MM.1S (cell line): ENCODE results near the gene SCGB1A1.

Source experiments
- DNase-seq: peaks from one replicate; pipeline ENCODE4 v3.0.0-alpha.2; 2015
- H2AFZ ChIP-seq: fragments of 300-600 bp; sonication (generic); 2 replicates; pipeline ENCODE4 v1.6.0; 2016; ENCODE audit warnings: antibody characterized with exemption, low read length
- H3F3A ChIP-seq: fragments of 300-600 bp; sonication (generic); 2 replicates; pipeline ENCODE4 v1.6.1; 2016; ENCODE audit warnings: mild to moderate bottlenecking, antibody characterized with exemption, low read length, moderate library complexity, mixed read lengths; ENCODE audit not compliant: insufficient read depth
- H3K27ac ChIP-seq: fragments of 300-600 bp; sonication (generic); 2 replicates; pipeline ENCODE4 v1.5.1; 2016; ENCODE audit warnings: mild to moderate bottlenecking, low read length
- H3K27me3 ChIP-seq: fragments of 300-600 bp; sonication (generic); replicated peaks from 2 replicates; pipeline ENCODE4 v1.6.0; 2016; ENCODE audit warnings: low read length; ENCODE audit not compliant: insufficient read depth
- H3K36me3 ChIP-seq: fragments of 300-600 bp; sonication (generic); replicated peaks from 2 replicates; pipeline ENCODE4 v1.6.1; 2016; ENCODE audit warnings: mild to moderate bottlenecking, low read length, mixed read lengths; ENCODE audit not compliant: insufficient read depth
- H3K4me1 ChIP-seq: fragments of 300-600 bp; sonication (generic); 2 replicates; pipeline ENCODE4 v1.6.1; 2016; ENCODE audit warnings: low read length, mixed read lengths
- H3K4me2 ChIP-seq: fragments of 300-600 bp; sonication (generic); 2 replicates; pipeline ENCODE4 v1.6.0; 2016; ENCODE audit warnings: low read depth, low read length
- H3K4me3 ChIP-seq: fragments of 300-600 bp; sonication (generic); 2 replicates; pipeline ENCODE4 v1.5.1; 2016; ENCODE audit warnings: low read length, mixed read lengths
- H3K79me2 ChIP-seq: fragments of 300-600 bp; sonication (generic); 2 replicates; pipeline ENCODE4 v1.6.1; 2016; ENCODE audit warnings: mixed run types, low read length, mixed read lengths
- H3K9ac ChIP-seq: fragments of 300-600 bp; sonication (generic); 2 replicates; pipeline ENCODE4 v1.6.1; 2016; ENCODE audit warnings: low read length, mixed read lengths
- H3K9me2 ChIP-seq: fragments of 300-600 bp; sonication (generic); replicated peaks from 2 replicates; pipeline ENCODE4 v1.6.1; 2016; ENCODE audit warnings: mild to moderate bottlenecking, low read length, mixed read lengths; ENCODE audit not compliant: insufficient read depth
- H3K9me3 ChIP-seq: fragments of 300-600 bp; sonication (generic); replicated peaks from 2 replicates; pipeline ENCODE4 v1.6.1; 2016; ENCODE audit warnings: mild to moderate bottlenecking, low read length, mixed read lengths; ENCODE audit not compliant: insufficient read depth
- H4K20me1 ChIP-seq: fragments of 300-600 bp; sonication (generic); 2 replicates; pipeline ENCODE4 v1.6.1; 2016; ENCODE audit warnings: mild to moderate bottlenecking, low read length, moderate library complexity, mixed read lengths; ENCODE audit not compliant: insufficient read depth
- CTCF ChIP-seq: fragments of 300-600 bp; sonication (generic); IDR thresholded peaks from 2 replicates; pipeline ENCODE4 v1.5.1; 2016; ENCODE audit warnings: antibody characterized with exemption, low read length, mixed read lengths
- EZH2 ChIP-seq: fragments of 300-600 bp; sonication (generic); optimal IDR thresholded peaks from 2 replicates; pipeline ENCODE3; 2017; ENCODE audit warnings: low read depth, mild to moderate bottlenecking, antibody characterized with exemption, low read length, mixed read lengths
- EZH2phosphoT487 ChIP-seq: fragments of 300-600 bp; sonication (generic); IDR thresholded peaks from 2 replicates; pipeline ENCODE4 v1.6.1; 2018; ENCODE audit warnings: antibody characterized with exemption, low read length

Gene SCGB1A1

DNA sequence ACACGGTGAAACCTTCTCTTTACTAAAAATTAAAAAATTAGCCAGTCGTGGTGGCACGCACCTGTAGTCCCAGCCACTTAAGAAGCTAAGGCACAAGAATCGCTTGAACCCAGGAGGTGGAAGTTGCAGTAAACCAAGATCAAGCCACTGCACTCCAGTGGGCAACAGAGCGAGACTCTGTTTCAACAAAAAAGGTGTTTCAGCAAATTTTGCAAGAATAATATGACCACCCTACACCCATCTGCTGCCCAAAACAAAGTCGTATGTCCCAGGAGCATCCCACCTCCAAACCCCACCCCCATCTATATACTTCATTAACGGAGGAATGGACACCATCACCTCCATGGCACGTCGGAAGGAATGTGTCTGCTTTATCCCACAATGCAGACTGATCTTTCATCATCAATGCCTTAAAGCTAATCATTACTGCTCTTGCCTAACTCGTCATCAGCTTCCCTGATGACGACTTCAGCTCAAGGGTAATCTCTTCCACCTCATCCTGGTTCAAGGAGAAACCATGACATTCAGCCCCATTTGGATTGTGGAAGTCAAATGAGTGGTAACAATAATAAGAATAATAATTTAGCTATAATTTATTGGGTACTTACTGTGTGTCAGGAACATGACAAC is 34.1 kb downstream of the SCGB1A1 start:
- H3K36me3 ChIP-seq = no peaks in the 10 kb centered on the region
- no peaks in the 10 kb centered on the region for H3K9me2 ChIP-seq
- no peaks in the 10 kb centered on the region for H3K9me3 ChIP-seq
- no peaks in the 10 kb centered on the region for H3F3A ChIP-seq
- no peak for DNase-seq
- TF ChIP-seq EZH2phosphoT487 (no peak), EZH2 (no peak), CTCF (no peak)
- peaks cover 25% of the 10 kb centered on the region for H3K4me1 ChIP-seq
- H3K27me3 ChIP-seq = no peaks in the 10 kb centered on the region
- H4K20me1 ChIP-seq = no peaks in the 10 kb centered on the region
- no peak overlapping the region for H3K9ac ChIP-seq
- no peak overlapping the region for H3K27ac ChIP-seq
- no peak overlapping the region for H2AFZ ChIP-seq
- H3K4me2 ChIP-seq = no peak overlapping the region
- no peak overlapping the region for H3K4me3 ChIP-seq
- H3K79me2 ChIP-seq = no peaks in the 10 kb centered on the region

DNA sequence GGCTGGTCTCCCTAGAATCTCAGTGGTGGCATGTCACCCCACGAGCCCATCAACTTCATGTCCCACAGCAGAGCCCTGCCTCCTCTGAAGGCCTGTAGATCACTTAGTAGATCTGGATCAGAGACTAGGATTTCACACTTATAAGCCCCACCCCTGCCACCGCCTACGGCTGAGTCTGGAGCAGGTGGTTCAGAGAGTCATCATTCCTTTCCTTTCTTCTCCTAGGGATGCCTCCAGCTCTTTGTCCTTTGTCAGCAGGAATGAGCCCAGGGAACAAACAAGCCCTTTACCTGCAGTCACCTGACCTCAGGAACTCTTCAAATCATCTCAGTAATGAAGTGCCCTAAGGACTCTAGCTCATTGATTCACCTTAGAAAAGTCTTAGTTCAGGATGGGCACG is 37.8 kb downstream of the SCGB1A1 start:
- Histone ChIP-seq H3K9me2 (no peaks in the 10 kb centered on the region), H3K4me1 (peaks cover 39% of the 10 kb centered on the region), H3K27ac (no peak overlapping the region), H3K9me3 (no peaks in the 10 kb centered on the region), H3K4me3 (no peak overlapping the region), H2AFZ (no peak overlapping the region), H4K20me1 (no peaks in the 10 kb centered on the region), H3F3A (peaks cover 4% of the 10 kb centered on the region), H3K79me2 (no peaks in the 10 kb centered on the region), H3K4me2 (no peak overlapping the region), H3K9ac (no peak overlapping the region), H3K36me3 (no peaks in the 10 kb centered on the region), H3K27me3 (no peaks in the 10 kb centered on the region)
- TF ChIP-seq EZH2 (no peak), EZH2phosphoT487 (no peak), CTCF (no peak)
- no peak for DNase-seq

- Histone ChIP-seq H3K4me1 (peaks cover 45% of the 10 kb centered on the region), H3K4me2 (peak overlapping the region; percentile 17; the same call in 1 of the 2 replicates), H2AFZ (peak overlapping the region; percentile 53)
Observed at GRCh38 chr11:62457478-62457877, 38.6 kb downstream of the SCGB1A1 start.

More at GRCh38 chr11:62457478-62457877, 38.6 kb downstream of the SCGB1A1 start:
- no peaks in the 10 kb centered on the region for H3K36me3 ChIP-seq
- no peak overlapping the region for H3K4me3 ChIP-seq
- no peaks in the 10 kb centered on the region for H3K9me3 ChIP-seq
- no peaks in the 10 kb centered on the region for H3K9me2 ChIP-seq
- H3K79me2 ChIP-seq = no peaks in the 10 kb centered on the region
- peak overlapping the region; percentile 53; the same call in 1 of the 2 replicates for H3K27ac ChIP-seq
- no peak overlapping the region for H3K9ac ChIP-seq
- no peaks in the 10 kb centered on the region for H4K20me1 ChIP-seq
- H3F3A ChIP-seq = peaks cover 12% of the 10 kb centered on the region
- peak; percentile 42 for DNase-seq
- no peaks in the 10 kb centered on the region for H3K27me3 ChIP-seq
- TF ChIP-seq EZH2phosphoT487 (no peak), CTCF (no peak), EZH2 (no peak)
